AG09319 (cell line): ENCODE results near the gene LRP5.

Experiments
- DNase-seq: peaks from one replicate; pipeline ENCODE4 v3.0.0-alpha.2; 2010; ENCODE audit warnings: low read depth; ENCODE audit errors: extremely low read depth
- TF ChIP-seq, protein P1 (sequence below): IDR thresholded peaks from 2 replicates; pipeline ENCODE4 v1.5.1; 2011; ENCODE audit warnings: low read depth, mild to moderate bottlenecking, inconsistent platforms, low read length, moderate library complexity

Gene LRP5

DNA sequence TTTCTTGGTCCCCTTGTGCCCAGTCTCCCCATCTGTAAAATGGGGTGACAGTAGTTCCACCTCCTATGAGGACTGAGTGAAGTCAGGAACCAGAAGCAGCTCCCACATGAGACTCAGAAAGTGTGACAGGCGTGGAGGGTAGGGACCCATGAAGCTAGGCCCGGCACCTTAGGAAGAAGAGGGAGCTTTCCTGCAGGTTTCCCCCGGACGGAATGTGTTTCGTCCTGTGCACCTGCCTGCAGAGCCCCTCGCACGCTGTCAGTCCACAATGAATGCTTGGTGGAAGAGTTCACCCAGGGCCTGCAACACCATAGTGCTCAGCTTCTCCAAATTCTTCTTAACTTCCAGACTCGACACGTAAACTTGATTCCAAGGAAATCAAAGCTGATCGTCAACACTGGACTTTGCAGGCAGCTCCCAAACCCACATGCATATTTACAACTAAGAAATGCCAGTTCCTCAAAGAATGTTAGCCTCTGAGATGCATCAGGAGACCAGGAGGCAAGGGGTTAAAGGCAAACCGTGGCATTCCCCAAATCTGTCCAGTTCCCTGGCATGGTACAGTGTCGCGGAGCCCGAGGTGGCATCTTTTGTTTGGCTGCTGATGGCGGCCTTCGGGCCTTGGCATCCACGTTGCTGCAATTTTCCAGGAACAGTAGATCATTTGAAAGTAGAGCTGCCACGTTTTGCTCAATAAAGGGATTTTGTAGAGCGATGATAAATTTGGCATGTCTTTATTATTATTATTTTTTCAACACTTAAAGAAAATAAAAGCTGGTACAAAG, 15.4 kb downstream of the LRP5 start:
- TF ChIP-seq, protein P1, sequence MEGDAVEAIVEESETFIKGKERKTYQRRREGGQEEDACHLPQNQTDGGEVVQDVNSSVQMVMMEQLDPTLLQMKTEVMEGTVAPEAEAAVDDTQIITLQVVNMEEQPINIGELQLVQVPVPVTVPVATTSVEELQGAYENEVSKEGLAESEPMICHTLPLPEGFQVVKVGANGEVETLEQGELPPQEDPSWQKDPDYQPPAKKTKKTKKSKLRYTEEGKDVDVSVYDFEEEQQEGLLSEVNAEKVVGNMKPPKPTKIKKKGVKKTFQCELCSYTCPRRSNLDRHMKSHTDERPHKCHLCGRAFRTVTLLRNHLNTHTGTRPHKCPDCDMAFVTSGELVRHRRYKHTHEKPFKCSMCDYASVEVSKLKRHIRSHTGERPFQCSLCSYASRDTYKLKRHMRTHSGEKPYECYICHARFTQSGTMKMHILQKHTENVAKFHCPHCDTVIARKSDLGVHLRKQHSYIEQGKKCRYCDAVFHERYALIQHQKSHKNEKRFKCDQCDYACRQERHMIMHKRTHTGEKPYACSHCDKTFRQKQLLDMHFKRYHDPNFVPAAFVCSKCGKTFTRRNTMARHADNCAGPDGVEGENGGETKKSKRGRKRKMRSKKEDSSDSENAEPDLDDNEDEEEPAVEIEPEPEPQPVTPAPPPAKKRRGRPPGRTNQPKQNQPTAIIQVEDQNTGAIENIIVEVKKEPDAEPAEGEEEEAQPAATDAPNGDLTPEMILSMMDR, result no peak
- no peak for DNase-seq

DNA sequence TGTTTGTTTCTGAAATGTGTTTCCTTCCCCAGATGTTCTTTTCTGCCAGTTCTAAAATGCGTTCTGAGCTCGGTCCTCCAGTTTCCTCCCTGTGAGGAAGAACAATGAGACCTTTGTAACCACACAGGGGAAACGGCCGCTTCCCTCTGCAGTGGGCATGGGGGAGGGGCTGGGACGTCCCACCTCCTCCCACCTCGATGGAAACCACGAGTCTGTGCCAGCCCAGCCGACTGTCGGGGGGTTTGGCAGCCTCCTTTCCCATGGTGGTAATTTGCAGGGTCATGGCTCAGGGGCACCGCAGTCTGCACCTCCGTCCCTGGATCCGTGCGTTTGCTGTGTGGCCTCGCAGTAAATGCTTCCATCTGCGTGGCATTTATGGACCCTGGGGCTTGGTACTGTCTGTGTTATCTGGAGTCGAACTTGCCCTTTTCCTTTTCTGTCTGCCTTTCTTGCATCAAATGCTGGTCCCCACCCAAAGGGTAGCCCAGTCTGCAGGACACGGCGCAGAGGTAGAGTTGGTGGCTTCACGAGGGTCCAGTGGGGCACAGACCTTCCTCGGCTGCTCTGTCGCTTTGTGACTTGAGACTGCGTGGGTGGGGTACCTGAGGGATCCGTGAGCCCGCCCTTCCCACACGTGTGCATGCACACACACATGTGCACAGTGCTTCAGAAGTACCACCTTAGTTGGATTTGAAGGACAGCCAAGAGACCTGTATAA, 16.1 kb downstream of the LRP5 start:
- DNase-seq, result no peak
- TF ChIP-seq, protein P1, result no peak

DNA sequence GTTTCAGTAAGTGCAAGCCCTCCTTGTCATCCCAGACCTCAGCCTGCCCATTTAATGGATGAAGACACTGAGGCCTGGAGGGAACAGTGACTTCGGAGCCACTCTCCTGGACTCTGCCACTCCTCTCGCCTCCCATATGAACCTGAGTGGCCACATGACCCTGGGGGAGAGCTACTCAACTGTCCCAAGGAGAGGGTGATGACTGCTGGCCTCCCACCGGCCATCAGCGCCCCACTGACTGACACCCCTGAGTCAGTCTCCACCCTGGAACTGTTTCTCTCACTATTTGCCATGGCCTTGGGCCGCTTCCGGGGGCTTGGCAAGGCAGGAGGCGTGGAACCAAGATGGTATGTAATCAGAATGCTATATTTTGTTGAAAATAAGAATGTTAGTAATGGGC, 17.1 kb downstream of the LRP5 start:
- DNase-seq, result no peak
- TF ChIP-seq, protein P1, result no peak

DNA sequence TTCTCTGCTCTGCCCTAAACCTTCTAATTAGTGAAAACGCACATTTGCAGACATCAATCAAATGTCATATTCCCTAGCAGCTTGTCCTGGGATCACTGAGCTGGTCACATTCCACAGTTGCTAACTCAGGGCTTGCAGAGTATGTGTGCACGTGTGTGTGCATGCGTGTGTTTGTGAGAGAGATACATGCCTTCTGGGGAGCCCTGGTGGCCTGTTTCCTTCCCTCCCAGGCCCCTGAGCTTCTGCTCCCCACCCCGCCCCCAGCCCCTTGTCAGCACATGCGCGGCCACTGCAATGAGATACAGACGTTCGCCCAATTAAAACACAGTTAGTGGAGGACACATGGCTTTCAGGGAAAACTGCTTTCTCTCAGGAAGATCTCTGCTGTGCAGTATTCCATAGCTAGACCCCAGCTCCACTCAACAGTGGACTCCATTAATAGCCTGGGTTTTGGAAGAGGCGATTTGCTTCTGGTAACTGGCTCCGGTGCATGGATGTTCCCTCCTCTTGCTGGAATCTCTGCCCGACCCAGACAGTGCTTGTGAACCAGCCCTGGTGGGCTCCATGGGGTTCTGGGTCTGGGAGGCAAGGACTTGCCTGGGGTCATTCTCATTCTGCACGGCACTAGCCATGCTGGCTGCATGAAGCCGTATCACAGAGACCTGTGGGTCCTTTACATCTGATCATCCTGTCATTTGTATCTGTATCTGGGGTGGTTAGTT, 17.7 kb downstream of the LRP5 start:
- TF ChIP-seq, protein P1, result no peak
- no peak for DNase-seq

DNA sequence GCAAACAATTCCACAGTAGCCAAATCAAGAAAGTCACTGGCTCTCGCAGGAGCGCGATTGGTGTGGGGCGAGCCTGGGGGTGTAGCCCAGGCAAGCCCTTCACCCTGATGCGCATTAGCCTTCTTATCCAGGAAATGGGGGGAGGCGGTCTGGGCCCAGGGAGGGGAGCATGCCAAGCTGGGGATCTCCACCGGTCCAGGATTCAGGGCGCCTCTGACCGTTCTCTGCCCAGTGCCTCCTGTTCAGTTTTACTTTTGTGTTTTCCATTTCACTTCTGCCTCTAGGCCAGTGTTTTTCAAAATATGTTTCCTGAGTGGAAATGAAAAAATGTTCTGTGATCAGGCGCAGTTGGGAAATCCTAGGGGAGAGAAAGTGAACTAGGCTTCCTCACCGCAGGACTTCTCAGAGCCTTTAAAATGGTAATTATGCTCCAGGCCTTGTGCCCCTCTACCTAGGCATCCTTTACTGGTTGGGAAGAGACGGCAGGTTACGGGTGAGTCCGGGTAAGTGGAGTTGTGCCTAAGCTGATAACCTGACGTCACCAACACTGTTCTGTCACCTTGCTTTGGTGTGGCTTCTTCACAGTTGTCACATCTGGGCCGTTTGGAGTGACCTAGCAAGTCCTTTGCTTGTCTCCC, 18.4 kb downstream of the LRP5 start:
- TF ChIP-seq, protein P1, result no peak
- DNase-seq, result no peak

DNA sequence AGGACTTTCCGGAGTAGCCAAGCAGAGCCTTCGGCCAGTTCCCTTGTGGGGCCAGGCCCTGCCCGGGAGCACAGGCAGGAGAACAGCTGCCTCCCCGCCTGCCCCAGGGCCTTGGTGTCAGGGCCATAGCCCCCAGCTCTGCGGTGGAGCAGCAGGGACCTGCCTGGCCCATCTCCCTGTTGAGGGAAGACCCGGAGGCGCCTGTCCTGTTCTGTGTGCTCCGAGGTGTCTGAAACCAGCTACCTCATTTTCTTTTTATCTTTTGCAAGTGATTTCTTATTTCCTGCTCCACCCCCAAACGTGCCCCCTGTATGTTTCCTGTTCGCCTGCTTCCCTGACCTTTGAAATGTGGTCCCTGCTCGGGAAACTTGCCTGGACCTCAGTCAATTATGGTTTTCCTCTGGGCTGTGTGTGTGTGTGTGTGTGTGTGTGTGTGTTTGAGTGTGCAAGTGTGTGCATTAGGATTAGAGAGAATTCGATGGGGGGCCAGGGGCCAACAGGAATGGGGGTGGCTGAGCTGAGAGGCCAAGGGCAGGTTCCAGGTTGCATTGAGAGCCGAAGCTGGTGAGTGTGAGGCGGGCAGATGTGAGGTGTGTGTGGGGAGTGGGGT, 19.1 kb downstream of the LRP5 start:
- no peak for DNase-seq
- TF ChIP-seq, protein P1, result no peak
